K562 (cell line): ENCODE results near the gene TRAIP. TPM values are rescaled to one million over a fixed set of nuclear protein-coding genes. Genes with fewer than 3 reads are reported as not detected.

ENCODE experiments used
- CBX8 ChIP-seq: fragments of 200-600 bp; sonication (generic); IDR thresholded peaks from 2 replicates; pipeline ENCODE4 v1.6.1; 2012; ENCODE audit warnings: borderline replicate concordance, mixed run types, low read depth, mild to moderate bottlenecking, moderate library complexity, mixed read lengths, low read length, control low read depth, inconsistent platforms; ENCODE audit not compliant: poor library complexity, severe bottlenecking; ENCODE audit errors: extremely low read depth
- MTF1 ChIP-seq: fragments of 250-450 bp; sonication (Bioruptor Pico); IDR thresholded peaks from 2 replicates; pipeline ENCODE4 v1.9.0; 2021; ENCODE audit warnings: moderate library complexity, mild to moderate bottlenecking, inconsistent platforms, borderline replicate concordance
- NFYB ChIP-seq: IDR thresholded peaks from 2 replicates; pipeline ENCODE4 v1.6.1; 2011; ENCODE audit warnings: mild to moderate bottlenecking, moderate library complexity; ENCODE audit not compliant: insufficient read length; ENCODE audit errors: extremely low read depth
- RAD51 ChIP-seq: fragments of 450-650 bp; IDR thresholded peaks from 2 replicates; pipeline ENCODE4 v1.7.1; 2016; ENCODE audit warnings: low read depth, mild to moderate bottlenecking, borderline replicate concordance
- WHSC1 ChIP-seq: IDR thresholded peaks from one replicate; pipeline ENCODE4 v1.6.1; 2012; ENCODE audit warnings: low read length, control low read depth, inconsistent platforms
- ZNF212 ChIP-seq: fragments of 450-650 bp; formaldehyde crosslinking; IDR thresholded peaks from 2 replicates; pipeline ENCODE4 v1.4.0; 2020; ENCODE audit warnings: mild to moderate bottlenecking
- ZNF347 ChIP-seq: fragments of 450-650 bp; formaldehyde crosslinking; IDR thresholded peaks from 2 replicates; pipeline ENCODE4 v1.4.0; 2020; ENCODE audit warnings: low read depth, mild to moderate bottlenecking, moderate library complexity
- polyA plus RNA-seq, 8 experiments: library from polyadenylated mRNA; depleted of rRNA in 4 of 8; stranded (reverse) in 5 of 8; unstranded in 3 of 8; fragments of >200 nt; fragmentation: Nextera tagmentation in 2 of 8; fragmentation: Illumina TruSeq in 1 of 8; extraction: Ambion mirVana in 2 of 8; extraction: Trizol in 1 of 8; gene quantifications; 2 replicates each; pipeline versions ENCODE4 v1.2.1 to v1.2.3, GENCODE V29; 2011 to 2014; ENCODE audit warnings: inconsistent platforms in 1 of 8, missing spikeins in 1 of 8
- total RNA-seq, 7 experiments: library from RNA; depleted of rRNA in 6 of 7; stranded (reverse); fragments of >200 nt in 6 of 7; fragmentation: Illumina TruSeq in 2 of 7; extraction: Trizol in 2 of 7; gene quantifications; 2 replicates each; pipeline versions ENCODE4 v1.2.1 to v1.2.3, GENCODE V29; 2011 to 2021; ENCODE audit warnings: low replicate concordance in 1 of 7
- TF ChIP-seq, protein P1 (sequence below): fragments of 450-650 bp; formaldehyde crosslinking; IDR thresholded peaks from 2 replicates; pipeline ENCODE4 v1.4.0; 2020; ENCODE audit warnings: mild to moderate bottlenecking, moderate library complexity
- TF ChIP-seq, protein P2 (sequence below): sonication (generic); formaldehyde crosslinking; IDR thresholded peaks from 2 replicates; pipeline ENCODE4 v1.8.1; 2023; ENCODE audit warnings: mild to moderate bottlenecking, missing genetic modification reagents
- TF ChIP-seq, protein P3 (sequence below), 2 experiments: fragments of 450-650 bp in 1 of 2; sonication (generic) in 1 of 2; formaldehyde crosslinking in 1 of 2; IDR thresholded peaks; 2 replicates each; pipeline versions ENCODE4 v1.7.1 to v1.9.0; 2016 to 2022; ENCODE audit warnings: inconsistent platforms in 1 of 2, mild to moderate bottlenecking in 1 of 2, missing genetic modification reagents in 1 of 2
- TF ChIP-seq, protein P4 (sequence below): IDR thresholded peaks from 2 replicates; pipeline ENCODE4 v1.6.1; 2012; ENCODE audit warnings: low read depth, low read length, improper control_type of control experiment, borderline replicate concordance

Gene TRAIP
- total and polyA plus RNA-seq, 9 of the 15 experiments (the other 6 are each of a cell fraction or from before 2014, with no cell fraction given): 14.3 to 38.6 (median 21.2) TPM

DNA sequence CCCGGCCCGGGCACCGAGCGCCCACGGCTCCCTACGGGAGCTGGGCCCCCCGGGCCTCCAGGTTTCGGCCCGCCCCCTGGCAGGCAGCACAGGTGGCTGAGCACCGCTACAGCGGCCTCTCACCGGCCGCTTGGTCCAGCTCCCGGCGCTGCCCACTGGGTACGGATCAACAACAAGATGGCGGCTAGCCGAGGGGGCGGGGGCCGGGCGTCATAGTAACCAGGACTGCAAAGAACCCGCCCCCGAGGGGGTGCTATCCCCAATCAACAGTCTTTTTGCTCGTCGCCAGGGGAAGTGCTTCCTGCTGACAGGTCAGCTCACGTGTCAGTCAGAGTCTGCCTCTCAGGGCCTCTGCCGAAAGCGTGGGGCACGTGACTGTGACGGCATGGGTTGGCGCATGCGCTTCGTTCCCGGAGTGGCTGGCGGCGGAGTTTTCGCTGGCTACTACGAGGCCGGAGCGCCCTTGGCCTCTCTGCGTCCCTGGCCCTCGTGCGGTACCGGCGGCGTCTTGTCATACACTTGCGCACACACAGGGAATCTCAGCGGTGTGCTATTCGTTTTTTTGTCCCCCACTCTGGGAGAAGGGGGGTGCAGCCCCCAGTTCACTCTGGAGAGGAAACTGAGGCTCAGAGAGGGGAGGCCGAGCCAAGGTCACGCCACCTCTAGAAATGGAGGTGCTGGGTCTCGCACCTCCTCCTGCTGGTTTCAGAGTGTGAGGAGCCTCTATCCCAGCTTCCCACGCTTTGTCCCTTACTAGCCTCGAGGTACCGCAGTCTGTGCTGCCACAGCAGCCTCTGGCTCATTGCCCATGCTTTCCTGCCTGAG, 69.8 kb downstream of the TRAIP start, which contains the start of gene IP6K1 (continued):
- TF ChIP-seq CBX8: no peak
- peak; percentile 73 for TF ChIP-seq NFYB
- TF ChIP-seq, protein P1, sequence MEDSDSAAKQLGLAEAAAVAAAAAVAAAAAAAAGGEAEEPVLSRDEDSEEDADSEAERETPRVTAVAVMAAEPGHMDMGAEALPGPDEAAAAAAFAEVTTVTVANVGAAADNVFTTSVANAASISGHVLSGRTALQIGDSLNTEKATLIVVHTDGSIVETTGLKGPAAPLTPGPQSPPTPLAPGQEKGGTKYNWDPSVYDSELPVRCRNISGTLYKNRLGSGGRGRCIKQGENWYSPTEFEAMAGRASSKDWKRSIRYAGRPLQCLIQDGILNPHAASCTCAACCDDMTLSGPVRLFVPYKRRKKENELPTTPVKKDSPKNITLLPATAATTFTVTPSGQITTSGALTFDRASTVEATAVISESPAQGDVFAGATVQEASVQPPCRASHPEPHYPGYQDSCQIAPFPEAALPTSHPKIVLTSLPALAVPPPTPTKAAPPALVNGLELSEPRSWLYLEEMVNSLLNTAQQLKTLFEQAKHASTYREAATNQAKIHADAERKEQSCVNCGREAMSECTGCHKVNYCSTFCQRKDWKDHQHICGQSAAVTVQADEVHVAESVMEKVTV (CRISPR knock-in tag): no peak
- TF ChIP-seq, protein P2, sequence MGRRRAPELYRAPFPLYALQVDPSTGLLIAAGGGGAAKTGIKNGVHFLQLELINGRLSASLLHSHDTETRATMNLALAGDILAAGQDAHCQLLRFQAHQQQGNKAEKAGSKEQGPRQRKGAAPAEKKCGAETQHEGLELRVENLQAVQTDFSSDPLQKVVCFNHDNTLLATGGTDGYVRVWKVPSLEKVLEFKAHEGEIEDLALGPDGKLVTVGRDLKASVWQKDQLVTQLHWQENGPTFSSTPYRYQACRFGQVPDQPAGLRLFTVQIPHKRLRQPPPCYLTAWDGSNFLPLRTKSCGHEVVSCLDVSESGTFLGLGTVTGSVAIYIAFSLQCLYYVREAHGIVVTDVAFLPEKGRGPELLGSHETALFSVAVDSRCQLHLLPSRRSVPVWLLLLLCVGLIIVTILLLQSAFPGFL (CRISPR knock-in tag): no peak
- TF ChIP-seq WHSC1: no peak
- peak; percentile 97 for TF ChIP-seq RAD51
- no peak for TF ChIP-seq ZNF212 (CRISPR knock-in tag)
- TF ChIP-seq MTF1 (CRISPR knock-in tag): 0 out of 2 replicates have a peak, but pooled peaks have one; percentile 48
- TF ChIP-seq, protein P3, sequence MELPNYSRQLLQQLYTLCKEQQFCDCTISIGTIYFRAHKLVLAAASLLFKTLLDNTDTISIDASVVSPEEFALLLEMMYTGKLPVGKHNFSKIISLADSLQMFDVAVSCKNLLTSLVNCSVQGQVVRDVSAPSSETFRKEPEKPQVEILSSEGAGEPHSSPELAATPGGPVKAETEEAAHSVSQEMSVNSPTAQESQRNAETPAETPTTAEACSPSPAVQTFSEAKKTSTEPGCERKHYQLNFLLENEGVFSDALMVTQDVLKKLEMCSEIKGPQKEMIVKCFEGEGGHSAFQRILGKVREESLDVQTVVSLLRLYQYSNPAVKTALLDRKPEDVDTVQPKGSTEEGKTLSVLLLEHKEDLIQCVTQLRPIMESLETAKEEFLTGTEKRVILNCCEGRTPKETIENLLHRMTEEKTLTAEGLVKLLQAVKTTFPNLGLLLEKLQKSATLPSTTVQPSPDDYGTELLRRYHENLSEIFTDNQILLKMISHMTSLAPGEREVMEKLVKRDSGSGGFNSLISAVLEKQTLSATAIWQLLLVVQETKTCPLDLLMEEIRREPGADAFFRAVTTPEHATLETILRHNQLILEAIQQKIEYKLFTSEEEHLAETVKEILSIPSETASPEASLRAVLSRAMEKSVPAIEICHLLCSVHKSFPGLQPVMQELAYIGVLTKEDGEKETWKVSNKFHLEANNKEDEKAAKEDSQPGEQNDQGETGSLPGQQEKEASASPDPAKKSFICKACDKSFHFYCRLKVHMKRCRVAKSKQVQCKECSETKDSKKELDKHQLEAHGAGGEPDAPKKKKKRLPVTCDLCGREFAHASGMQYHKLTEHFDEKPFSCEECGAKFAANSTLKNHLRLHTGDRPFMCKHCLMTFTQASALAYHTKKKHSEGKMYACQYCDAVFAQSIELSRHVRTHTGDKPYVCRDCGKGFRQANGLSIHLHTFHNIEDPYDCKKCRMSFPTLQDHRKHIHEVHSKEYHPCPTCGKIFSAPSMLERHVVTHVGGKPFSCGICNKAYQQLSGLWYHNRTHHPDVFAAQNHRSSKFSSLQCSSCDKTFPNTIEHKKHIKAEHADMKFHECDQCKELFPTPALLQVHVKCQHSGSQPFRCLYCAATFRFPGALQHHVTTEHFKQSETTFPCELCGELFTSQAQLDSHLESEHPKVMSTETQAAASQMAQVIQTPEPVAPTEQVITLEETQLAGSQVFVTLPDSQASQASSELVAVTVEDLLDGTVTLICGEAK (IDR thresholded peaks at IDR 0.05): peak; percentile 69
- TF ChIP-seq, protein P3 (CRISPR knock-in tag; IDR thresholded peaks at IDR 0.05): no peak
- TF ChIP-seq, protein P4, sequence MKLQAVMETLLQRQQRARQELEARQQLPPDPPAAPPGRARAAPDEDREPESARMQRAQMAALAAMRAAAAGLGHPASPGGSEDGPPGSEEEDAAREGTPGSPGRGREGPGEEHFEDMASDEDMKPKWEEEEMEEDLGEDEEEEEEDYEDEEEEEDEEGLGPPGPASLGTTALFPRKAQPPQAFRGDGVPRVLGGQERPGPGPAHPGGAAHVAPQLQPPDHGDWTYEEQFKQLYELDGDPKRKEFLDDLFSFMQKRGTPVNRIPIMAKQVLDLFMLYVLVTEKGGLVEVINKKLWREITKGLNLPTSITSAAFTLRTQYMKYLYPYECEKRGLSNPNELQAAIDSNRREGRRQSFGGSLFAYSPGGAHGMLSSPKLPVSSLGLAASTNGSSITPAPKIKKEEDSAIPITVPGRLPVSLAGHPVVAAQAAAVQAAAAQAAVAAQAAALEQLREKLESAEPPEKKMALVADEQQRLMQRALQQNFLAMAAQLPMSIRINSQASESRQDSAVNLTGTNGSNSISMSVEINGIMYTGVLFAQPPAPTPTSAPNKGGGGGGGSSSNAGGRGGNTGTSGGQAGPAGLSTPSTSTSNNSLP: no peak
- no peak for TF ChIP-seq ZNF347
